Ureter (tissue), 1 donor: ENCODE data around the gene SEPTIN3. TPM values are rescaled to one million over a fixed set of nuclear protein-coding genes. Genes with fewer than 3 reads are reported as not detected.

Experiments
- DNase-seq: peaks from one replicate; pipeline ENCODE4 v3.0.0-alpha.2; 2020; ENCODE audit warnings: low spot score
- total RNA-seq: library from RNA; stranded (reverse); gene quantifications from one replicate; pipeline ENCODE4 v1.2.4, GENCODE V29; 2023
- donor health status: DM: yes; HTN: yes; CAD: no.

SEPTIN3 gene
- total RNA-seq, 1 donor from 2014 or later: 0.99 TPM

DNA sequence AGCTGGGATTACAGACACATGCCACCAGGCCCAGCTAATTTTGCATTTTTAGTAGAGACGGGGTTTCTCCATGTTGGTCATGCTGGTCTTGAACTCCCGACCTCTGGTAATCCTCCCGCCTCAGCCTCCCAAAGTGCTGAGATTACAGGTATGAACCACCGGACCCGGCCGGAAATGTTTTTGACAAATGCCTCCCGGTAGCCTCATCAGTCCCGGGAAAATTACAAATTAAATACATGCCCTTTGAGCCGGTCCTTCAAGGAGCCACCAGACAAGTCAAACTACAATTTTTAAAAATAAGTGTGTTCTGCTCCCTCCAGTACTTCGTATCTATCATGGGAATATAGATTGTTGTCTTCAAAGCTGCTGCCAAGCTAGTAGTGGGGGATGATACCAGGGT is 46.9 kb downstream of the SEPTIN3 start:
- DNase-seq: no peak

DNA sequence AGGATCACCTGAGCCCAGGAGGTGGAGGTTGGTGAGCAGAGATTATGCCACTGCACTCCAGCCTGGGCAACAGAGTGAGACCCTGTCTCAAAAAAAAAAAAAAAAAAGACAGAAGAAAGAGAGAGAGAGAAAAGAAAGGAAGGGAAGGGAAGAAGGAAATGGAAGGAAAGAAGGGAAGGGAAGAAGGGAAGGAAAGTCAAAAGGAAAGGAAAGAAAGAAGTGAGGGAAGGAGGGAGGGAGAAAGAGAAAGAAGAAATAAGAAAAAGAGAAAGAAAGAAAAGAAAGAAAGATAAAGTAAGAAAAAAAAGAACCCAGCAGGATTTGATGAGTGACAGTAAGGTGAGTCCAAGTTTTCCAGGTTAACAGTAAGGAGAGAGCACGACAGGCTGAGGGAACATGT is 49.0 kb downstream of the SEPTIN3 start:
- no peak for DNase-seq

Other genes with a start within 250 kb of the SEPTIN3 start
- 10.4 TPM for gene CCDC134, start 168.8 kb upstream of the SEPTIN3 start, total RNA-seq
- gene SREBF2, start 136.3 kb upstream of the SEPTIN3 start, total RNA-seq: 165 TPM
- not detected for gene SHISA8, start 54.4 kb upstream of the SEPTIN3 start, total RNA-seq
- 0.36 TPM for gene TNFRSF13C, start 42.6 kb upstream of the SEPTIN3 start, total RNA-seq
- 1.2 TPM for gene CENPM, start 22.3 kb upstream of the SEPTIN3 start, total RNA-seq
- 4.2 TPM for gene WBP2NL, start 29.3 kb downstream of the SEPTIN3 start, total RNA-seq
- gene NAGA, start 101.4 kb downstream of the SEPTIN3 start, total RNA-seq: 33.4 TPM
- 7.8 TPM for gene PHETA2, start 104.8 kb downstream of the SEPTIN3 start, total RNA-seq
- gene SMDT1, start 110.3 kb downstream of the SEPTIN3 start, total RNA-seq: 86.4 TPM
- 55.1 TPM for gene NDUFA6, start 121.3 kb downstream of the SEPTIN3 start, total RNA-seq
- gene CYP2D6, start 161.4 kb downstream of the SEPTIN3 start, total RNA-seq: 2.0 TPM